Keratinocyte (primary cell): ENCODE data around the gene ARHGAP8. TPM values are rescaled to one million over a fixed set of nuclear protein-coding genes. Genes with fewer than 3 reads are reported as not detected.

Experiments
- DNase-seq: peaks from one replicate; pipeline ENCODE4 v3.0.0-alpha.2; 2011; ENCODE audit warnings: low read depth, missing footprints, low spot score
- FAIRE-seq: peaks from 2 replicates; lab custom pipeline; 2011; peaks lifted over from hg19 to GRCh38; lab: Jason Lieb, UNC
- H2AFZ ChIP-seq: 2 replicates; pipeline ENCODE4 v1.6.0; 2012; ENCODE audit warnings: low read length, control low read depth, inconsistent platforms; ENCODE audit not compliant: control insufficient read depth
- H3K27ac ChIP-seq: 2 replicates; pipeline ENCODE4 v1.5.1; 2011; ENCODE audit warnings: low read length; ENCODE audit not compliant: control insufficient read depth, insufficient read depth
- H3K27me3 ChIP-seq: 3 replicates; pipeline ENCODE4 v1.6.0; 2011; ENCODE audit warnings: low read length; ENCODE audit not compliant: control insufficient read depth, insufficient read depth; ENCODE audit errors: extremely low read depth
- H3K36me3 ChIP-seq, 2 experiments: 2 replicates in 1 of 2; 3 replicates in 1 of 2; pipeline ENCODE4 v1.5.1; 2011; ENCODE audit warnings: low read length in 2 of 2, mild to moderate bottlenecking in 1 of 2; ENCODE audit not compliant: control insufficient read depth in 2 of 2, insufficient read depth in 2 of 2; ENCODE audit errors: extremely low read depth in 1 of 2
- H3K4me1 ChIP-seq: 3 replicates; pipeline ENCODE4 v1.5.1; 2011; ENCODE audit warnings: low read length; ENCODE audit not compliant: control insufficient read depth, insufficient read depth; ENCODE audit errors: extremely low read depth
- H3K4me2 ChIP-seq: 3 replicates; pipeline ENCODE4 v1.6.0; 2011; ENCODE audit warnings: low read depth, low read length; ENCODE audit not compliant: control insufficient read depth, insufficient read depth; ENCODE audit errors: extremely low read depth
- H3K4me3 ChIP-seq, 3 experiments: fragments of 200-600 bp in 1 of 3; sonication (generic) in 1 of 3; 2 replicates in 2 of 3; 3 replicates in 1 of 3; pipeline ENCODE4 v1.5.1; 2011 to 2016; ENCODE audit warnings: low read length in 3 of 3, mild to moderate bottlenecking in 3 of 3, control low read depth in 2 of 3, inconsistent platforms in 1 of 3, low read depth in 1 of 3, mixed read lengths in 1 of 3, mixed run types in 1 of 3, moderate library complexity in 1 of 3; ENCODE audit not compliant: control insufficient read depth in 2 of 3, insufficient read depth in 2 of 3; ENCODE audit errors: extremely low read depth in 1 of 3
- H3K79me2 ChIP-seq: 2 replicates; pipeline ENCODE4 v1.6.0; 2012; ENCODE audit warnings: low read length; ENCODE audit not compliant: control insufficient read depth, insufficient read depth
- H3K9ac ChIP-seq: 3 replicates; pipeline ENCODE4 v1.6.0; 2011; ENCODE audit warnings: low read length; ENCODE audit not compliant: control insufficient read depth, insufficient read depth; ENCODE audit errors: extremely low read depth
- H3K9me1 ChIP-seq: 3 replicates; pipeline ENCODE4 v1.6.0; 2011; ENCODE audit warnings: low read length; ENCODE audit not compliant: control insufficient read depth, insufficient read depth; ENCODE audit errors: extremely low read depth
- H3K9me3 ChIP-seq: 2 replicates; pipeline ENCODE4 v1.5.1; 2012; ENCODE audit warnings: low read depth, low read length; ENCODE audit not compliant: control insufficient read depth
- H4K20me1 ChIP-seq: 3 replicates; pipeline ENCODE4 v1.6.0; 2011; ENCODE audit warnings: low read length; ENCODE audit not compliant: control insufficient read depth, insufficient read depth; ENCODE audit errors: extremely low read depth
- CTCF ChIP-seq, 3 experiments: IDR thresholded peaks in 1 of 3; conservative IDR thresholded peaks in 1 of 3; optimal IDR thresholded peaks in 1 of 3; 2 replicates in 2 of 3; 3 replicates in 1 of 3; pipeline versions ENCODE3 to v1.5.1; 2011; ENCODE audit warnings: low read length in 3 of 3, mild to moderate bottlenecking in 3 of 3, moderate library complexity in 2 of 3, control low read depth in 1 of 3, inconsistent platforms in 1 of 3; ENCODE audit not compliant: insufficient read depth in 2 of 3; ENCODE audit errors: extremely low read depth in 1 of 3
- EZH2 ChIP-seq: IDR thresholded peaks from one replicate; pipeline ENCODE4 v1.6.1; 2012; ENCODE audit warnings: inconsistent platforms, mild to moderate bottlenecking, low read length, moderate library complexity
- dilution Hi-C: fragments of 300-500 bp; cut with MboI; formaldehyde crosslinking; loops from one replicate; pipeline ENCODE4 v1.7.0; 2020; ENCODE audit warnings: low sequenced_read_pairs; ENCODE audit not compliant: extremely low pct_ligation_motif_present
- polyA plus RNA-seq, 5 experiments: library from polyadenylated mRNA; depleted of rRNA in 3 of 5; stranded (reverse) in 3 of 5; stranded (forward) in 1 of 5; unstranded in 1 of 5; fragments of >200 nt; gene quantifications; 1 replicate in 1 of 5; 2 replicates in 3 of 5; 3 replicates in 1 of 5; pipeline versions ENCODE4 v1.2.1 to v1.2.3, GENCODE V29; 2011 to 2012; ENCODE audit warnings: missing spikeins in 2 of 5, low read depth in 1 of 5, low replicate concordance in 1 of 5

Gene ARHGAP8
- polyA plus RNA-seq, 1 donor (not counting 4 experiments of a cell fraction or from before 2014, with no cell fraction given): 21.3 TPM

GRCh38 chr22:44893731-44894080, 141.3 kb downstream of the ARHGAP8 start:
- dilution Hi-C loops: no loop called here

GRCh38 chr22:44894321-44894720, 141.9 kb downstream of the ARHGAP8 start:
- Histone ChIP-seq H4K20me1 (no peaks in the 10 kb centered on the region), H3K27me3 (peaks cover 16% of the 10 kb centered on the region), H3K36me3 (no peaks in the 10 kb centered on the region), H2AFZ (no peak overlapping the region), H3K79me2 (no peaks in the 10 kb centered on the region), H3K4me1 (no peaks in the 10 kb centered on the region), H3K27ac (no peak overlapping the region), H3K9ac (no peak overlapping the region), H3K4me2 (no peak overlapping the region), H3K9me1 (no peaks in the 10 kb centered on the region), H3K9me3 (no peaks in the 10 kb centered on the region), H3K4me3 (no peak overlapping the region)
- TF ChIP-seq CTCF (optimal IDR thresholded peaks at IDR 0.05 in 1 of 3, IDR thresholded peaks at IDR 0.05 in 1 of 3, conservative IDR thresholded peaks at IDR 0.05 in 1 of 3; ENCODE audit: extremely low read depth in 1 of 3, insufficient read depth in 2 of 3, low read length in 3 of 3) (no peak), EZH2 (no peak)
- FAIRE-seq: no peak
- no peak for DNase-seq
- dilution Hi-C loops: no loop called here

More at GRCh38 chr22:44893731-44894080, 141.3 kb downstream of the ARHGAP8 start:
- no peak overlapping the region for H3K4me2 ChIP-seq
- H3K79me2 ChIP-seq: no peaks in the 10 kb centered on the region
- no peak overlapping the region for H3K27ac ChIP-seq
- no peaks in the 10 kb centered on the region for H3K36me3 ChIP-seq
- H4K20me1 ChIP-seq: no peaks in the 10 kb centered on the region
- TF ChIP-seq CTCF (optimal IDR thresholded peaks at IDR 0.05 in 1 of 3, IDR thresholded peaks at IDR 0.05 in 1 of 3, conservative IDR thresholded peaks at IDR 0.05 in 1 of 3; ENCODE audit: extremely low read depth in 1 of 3, insufficient read depth in 2 of 3, low read length in 3 of 3) (no peak), EZH2 (no peak)
- H3K4me3 ChIP-seq: no peak overlapping the region
- no peak for FAIRE-seq
- H3K27me3 ChIP-seq: peaks cover 16% of the 10 kb centered on the region
- no peaks in the 10 kb centered on the region for H3K9me3 ChIP-seq
- H3K4me1 ChIP-seq: no peaks in the 10 kb centered on the region
- H2AFZ ChIP-seq: no peak overlapping the region
- H3K9me1 ChIP-seq: no peaks in the 10 kb centered on the region
- no peak for DNase-seq
- H3K9ac ChIP-seq: no peak overlapping the region
